GM21786 (cell line): Measurements from ENCODE around the gene COX17.

Experiments
- ATAC-seq: cut with Tn5 transposase; IDR thresholded peaks from one replicate; pipeline ENCODE4 v1.9.1; 2021; ENCODE audit not compliant: unreplicated experiment

The COX17 gene

DNA sequence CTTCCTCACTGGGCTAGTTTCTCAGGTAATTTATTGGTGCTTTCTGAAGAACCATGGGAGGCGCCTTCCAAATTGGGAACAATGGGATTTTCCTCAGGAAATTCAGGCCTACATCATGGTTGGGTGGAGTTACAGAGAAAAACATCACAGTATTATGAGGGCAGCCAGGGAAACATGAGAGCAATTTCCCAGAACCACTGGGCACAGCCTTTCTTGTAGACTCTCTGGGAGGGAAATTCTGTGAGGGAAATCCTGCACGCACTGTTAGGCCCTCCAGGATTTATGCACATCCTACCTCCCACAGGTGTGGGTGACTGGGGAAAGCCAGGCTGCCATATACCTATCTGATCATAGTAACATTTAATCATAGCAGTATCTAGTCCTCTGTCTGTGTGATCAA is 30.0 kb downstream of the COX17 start:
- no peak for ATAC-seq

- ATAC-seq, result no peak
Measured at GRCh38 chr3:119645813-119646212, 31.4 kb downstream of the COX17 start.

DNA sequence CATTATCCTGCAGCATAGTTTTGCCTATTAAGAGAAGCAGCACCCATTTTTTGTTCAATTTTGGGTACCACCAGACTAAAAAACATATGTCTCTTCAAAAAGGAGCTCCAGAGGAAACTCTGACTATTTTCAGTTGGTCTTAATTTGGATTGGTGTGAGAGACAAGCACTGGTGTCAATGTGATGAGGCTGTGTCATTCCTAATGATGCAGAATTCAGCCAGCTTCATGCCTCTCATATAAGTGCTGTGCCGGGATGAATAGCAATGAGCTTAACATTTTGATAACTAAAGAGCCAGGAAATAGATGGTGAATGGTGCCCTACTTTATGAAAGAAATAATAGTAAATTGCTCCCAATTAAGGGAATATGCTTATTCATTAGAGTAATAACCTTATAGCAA is 32.7 kb downstream of the COX17 start:
- no peak for ATAC-seq

DNA sequence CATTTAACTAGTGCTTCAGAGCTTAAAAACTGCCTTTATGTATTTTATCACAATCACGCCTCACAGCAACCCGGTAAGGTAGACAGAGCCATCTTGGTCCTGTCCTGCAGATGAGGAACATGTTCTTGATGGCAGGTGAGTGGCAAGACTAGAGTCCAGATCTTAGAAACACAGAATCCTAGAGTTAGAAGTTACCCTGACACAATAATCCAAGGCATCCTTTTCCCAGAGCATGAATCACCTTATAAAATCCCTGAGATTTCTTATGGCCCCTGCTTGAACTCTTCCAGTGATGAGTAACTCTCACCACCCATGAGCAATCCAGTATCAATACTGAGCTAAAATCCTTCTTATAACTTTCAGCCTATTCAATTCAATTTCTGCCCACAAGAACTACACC is 33.7 kb downstream of the COX17 start:
- ATAC-seq, result no peak

DNA sequence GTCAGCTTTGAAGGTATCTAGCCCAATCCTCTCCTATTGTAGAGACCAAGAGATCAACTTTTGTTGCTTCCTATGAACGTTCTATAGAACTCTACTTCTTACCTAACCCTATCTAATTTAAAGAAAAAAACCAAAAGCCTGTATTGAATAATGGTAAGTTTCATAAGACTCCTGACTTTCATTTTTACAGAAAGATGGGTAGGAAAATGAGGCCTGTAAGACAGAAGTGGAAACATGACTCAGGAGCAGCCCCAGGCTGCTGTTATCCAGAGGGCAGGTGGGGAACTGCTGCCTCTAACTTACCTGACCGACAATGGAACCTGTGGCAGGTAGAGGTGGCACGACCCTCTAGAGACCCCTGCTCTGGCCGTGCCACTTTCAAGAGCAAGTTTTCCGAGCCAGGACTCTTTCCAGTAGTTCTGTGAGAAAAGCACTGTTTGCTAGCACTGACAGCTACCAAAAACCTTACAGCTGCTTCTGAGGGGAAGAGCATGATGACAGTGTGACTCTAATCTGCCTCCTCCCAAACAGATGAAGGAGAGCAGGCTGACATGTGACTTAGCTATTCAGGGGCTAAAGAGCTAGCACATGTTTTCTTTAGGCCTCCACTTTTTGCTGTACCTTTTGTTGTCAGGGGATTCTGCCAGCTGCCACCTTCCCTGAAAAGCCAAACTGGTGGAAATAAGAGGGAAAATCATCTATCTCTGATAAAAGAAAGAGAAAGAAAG is 34.3 kb downstream of the COX17 start:
- ATAC-seq, result no peak

DNA sequence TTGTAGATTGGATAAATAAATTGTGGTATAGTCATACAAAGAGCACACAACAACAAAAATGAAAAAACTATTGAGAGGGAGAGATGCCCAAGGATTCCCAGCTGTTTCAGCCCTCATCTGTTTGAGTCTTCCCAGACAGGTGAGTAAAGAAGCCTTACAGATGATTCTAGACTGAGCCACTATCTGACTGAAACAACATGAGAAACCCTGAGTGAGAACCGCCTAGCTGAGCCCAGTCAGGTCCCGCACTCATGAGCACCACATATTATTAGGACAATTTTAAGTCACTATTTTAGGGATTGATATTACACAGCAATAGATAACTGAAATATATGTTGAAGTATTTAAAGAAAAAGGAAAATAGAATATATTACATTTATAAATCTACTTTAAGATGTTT is 35.8 kb downstream of the COX17 start:
- ATAC-seq, result no peak

- no peak for ATAC-seq
Measured at GRCh38 chr3:119639494-119640350, 37.5 kb downstream of the COX17 start.

DNA sequence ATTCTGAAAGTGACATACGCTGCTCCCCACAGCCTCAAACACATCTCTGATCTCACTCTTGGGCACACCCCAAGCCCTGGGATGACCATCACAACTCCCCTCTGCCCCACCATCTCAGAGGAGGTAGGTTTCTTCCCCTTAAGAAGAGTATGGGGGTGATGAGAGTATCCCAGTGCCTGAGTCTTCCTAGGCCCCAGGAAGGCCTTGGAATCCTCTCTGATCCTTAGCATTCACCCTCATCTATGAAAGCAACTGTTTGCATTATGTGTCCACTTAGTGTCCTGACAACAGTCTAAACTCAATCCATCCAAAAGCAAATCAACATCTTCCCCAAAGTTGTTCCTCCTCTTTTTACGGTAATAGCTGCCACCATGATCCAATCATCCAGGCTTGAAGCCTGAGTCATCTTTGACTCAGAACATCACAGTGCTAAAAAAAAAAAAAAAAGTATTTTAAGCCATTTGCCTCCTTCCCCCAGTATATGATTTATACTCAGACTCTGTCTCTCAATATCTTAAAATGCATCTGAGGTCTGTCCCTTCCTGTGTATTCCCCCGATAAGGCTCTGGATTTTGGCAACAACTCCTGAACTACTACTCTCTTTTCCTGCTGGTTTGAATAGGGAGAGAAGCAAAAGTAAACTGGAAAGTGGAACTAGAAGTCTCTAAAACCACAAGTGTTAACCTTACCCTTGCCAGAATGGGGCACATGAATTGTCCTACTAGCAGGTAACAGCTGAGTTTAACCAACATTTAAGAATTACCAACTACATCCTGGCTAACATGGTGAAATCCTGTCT is 39.3 kb downstream of the COX17 start:
- peak; percentile 32 for ATAC-seq

DNA sequence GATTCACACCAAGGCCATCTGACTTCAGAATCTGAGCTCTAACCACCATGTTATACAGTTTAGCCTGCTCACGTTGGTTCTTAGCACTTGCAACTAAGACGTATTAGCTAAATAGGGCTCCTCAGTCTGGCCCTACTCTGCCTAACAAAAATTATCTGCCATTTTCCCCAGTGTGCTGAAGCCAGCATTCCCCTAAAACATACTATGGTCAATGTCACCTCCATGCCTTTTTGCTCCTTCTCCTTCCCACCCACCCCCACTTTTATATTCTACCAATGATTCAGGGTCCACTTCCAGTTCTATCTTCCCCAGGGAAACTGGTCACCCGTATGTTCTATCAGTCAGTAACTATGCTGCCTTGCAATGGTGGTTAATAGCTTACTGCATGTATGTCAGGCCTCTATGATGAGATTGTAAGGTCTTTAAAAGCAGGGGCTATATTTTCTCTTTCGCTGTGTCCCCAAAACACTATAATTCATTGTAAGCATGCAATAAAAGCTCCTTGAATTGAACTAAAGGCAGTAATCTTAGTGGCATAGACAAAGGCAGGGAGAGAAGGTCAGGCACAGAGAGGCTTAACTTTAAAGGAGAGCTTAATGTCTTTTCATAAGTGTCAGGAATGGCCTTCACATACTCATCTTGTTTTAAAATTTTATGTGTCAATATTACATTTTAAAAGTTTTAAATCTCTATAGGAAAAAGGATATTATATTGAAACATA is 40.2 kb downstream of the COX17 start:
- ATAC-seq, result no peak

- no peak for ATAC-seq
Measured at GRCh38 chr3:119636249-119636648, 41.0 kb downstream of the COX17 start.

- no peak for ATAC-seq
Measured at GRCh38 chr3:119635719-119636118, 41.5 kb downstream of the COX17 start.

DNA sequence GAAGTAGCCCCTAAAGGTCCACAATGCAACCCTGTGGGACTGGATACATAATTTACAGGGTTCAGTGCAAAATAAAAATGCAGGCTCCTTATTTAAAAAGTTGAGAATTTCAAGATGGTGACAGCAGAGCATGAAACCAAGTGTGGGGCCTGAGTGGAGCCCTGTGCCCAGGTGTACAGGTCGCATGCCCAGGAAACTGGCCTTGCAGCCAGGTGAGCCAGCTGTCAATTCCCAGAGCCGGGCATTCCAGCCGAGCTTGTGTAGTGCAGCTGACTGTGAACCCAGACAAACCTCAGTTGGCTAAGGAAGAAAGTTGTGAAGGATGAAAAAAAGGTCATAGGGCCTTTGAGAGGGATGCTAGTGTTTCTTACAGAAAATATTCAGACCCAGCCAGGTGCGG is 44.4 kb downstream of the COX17 start:
- ATAC-seq, result no peak

DNA sequence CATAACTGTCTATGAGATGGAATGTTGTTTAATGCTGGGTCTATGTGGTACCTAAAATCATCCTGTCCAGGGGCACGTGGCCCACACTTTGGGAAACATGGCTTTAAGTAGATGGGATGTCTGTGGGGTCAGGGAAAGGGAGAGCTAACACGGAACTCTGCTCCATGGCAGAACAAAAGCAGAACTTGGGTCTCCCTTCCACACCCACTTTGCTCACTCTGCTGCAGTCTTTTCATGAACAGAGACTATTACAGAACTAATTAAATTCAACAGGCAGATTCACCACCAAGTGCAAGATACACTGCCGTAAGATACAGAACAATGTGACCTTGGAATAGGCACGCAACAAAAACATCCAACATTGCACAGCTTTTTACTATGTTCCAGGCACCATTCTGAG is 45.0 kb downstream of the COX17 start:
- no peak for ATAC-seq

- ATAC-seq, result no peak
Measured at GRCh38 chr3:119631516-119631915, 45.7 kb downstream of the COX17 start.

DNA sequence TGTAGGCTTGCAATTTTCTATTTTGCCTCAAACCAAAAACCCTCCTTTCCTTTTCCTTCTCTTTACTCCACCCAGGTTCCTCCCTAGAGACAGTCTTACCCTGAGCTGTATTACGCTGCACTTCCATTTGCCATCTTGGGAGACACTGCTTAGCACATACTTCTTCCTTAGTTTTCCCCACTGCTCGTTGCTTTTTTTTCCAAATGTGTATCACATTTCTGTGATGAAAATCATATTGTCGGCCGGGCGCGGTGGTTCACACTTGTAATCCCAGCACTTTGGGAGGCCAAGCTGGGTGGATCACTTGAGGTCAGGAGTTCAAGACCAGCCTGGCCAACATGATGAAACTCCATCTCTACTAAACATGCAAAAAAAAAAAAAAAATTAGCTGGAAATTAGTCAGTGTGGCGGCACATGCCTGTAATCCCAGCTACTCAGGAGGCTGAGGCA is 46.3 kb downstream of the COX17 start:
- no peak for ATAC-seq

- ATAC-seq, result no peak
Measured at GRCh38 chr3:119630128-119630879, 46.9 kb downstream of the COX17 start.

DNA sequence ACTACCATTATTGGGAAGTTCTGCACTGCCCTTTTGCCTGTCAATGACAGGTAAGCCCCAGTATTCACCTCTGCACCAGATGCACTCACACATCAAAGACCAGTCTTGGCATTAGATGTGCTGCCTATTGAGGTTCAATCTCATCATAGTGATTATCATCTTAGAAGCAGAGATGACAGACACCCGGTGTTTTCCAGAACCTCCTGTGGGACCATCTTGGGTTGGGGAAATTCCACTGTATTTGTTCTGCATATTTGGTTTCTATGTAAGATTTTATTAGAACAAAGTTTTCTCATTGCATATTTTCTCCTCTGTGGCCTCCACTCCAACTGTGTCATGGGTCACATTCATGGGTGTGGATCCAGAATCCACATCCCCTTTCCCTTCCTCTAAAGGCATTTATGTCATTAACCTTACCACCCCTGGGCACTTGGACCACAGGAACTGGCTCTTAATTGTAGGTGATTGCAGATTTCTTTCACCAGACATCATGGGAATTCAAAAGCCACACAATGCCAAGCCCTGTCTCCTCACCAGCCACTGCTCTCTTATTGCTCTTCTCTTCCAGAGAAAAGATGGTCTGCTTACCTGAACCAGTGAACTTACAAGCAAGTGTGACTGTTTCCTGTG is 48.3 kb downstream of the COX17 start:
- ATAC-seq, result peak; percentile 30

- ATAC-seq, result peak; percentile 71
Measured at GRCh38 chr3:119628390-119628789, 48.8 kb downstream of the COX17 start.

DNA sequence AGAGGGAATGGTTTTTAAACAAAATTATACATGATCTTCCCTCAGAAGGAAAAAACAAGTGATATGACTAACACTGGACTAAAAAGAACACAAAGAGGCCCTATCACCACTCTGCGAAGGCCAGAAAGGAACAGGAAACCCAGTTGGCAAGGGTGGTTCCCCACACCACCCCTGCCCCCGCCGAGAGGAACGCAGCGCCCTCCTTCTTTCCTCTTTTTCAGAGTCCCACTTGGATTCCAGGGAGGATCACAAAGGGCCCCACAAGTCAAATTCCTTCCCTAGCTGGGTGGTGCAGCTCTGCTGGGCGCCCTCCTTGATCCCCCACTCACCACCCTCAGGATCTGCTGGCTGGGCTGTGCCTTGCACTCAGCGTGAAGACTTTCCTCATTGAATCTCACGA is 49.7 kb downstream of the COX17 start:
- ATAC-seq, result peak; percentile 31

GRCh38 chr3:119626196-119626595 is 51.0 kb downstream of the COX17 start:
- no peak for ATAC-seq
